MM.1S (cell line): ENCODE measurements around the gene AMOTL1.

Source experiments
- EZH2 ChIP-seq: fragments of 300-600 bp; sonication (generic); optimal IDR thresholded peaks from 2 replicates; pipeline ENCODE3; 2017; ENCODE audit warnings: low read depth, mild to moderate bottlenecking, antibody characterized with exemption, low read length, mixed read lengths
- TF ChIP-seq, protein P1 (sequence below): fragments of 300-600 bp; sonication (generic); IDR thresholded peaks from 2 replicates; pipeline ENCODE4 v1.5.1; 2016; ENCODE audit warnings: antibody characterized with exemption, low read length, mixed read lengths

DNA sequence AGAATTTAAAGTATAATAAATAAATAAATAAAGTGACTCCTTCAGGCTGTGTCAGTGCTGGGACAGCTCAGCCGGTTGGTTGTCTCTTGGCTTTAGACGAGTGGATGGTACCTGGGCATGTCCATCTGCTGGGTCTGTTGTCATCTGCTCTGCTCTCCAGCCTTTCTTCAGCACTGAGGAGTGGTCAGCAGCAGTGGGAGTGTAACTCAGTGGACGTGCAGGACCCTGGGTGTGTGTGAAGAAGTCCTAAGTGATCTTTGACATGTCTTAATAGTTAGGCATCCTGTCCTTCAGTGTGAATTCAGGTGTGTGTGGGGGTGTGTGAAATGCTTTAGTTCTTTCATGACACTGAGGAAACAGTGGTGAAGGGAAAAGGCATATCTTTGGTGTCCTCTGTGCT is 24.3 kb downstream of the AMOTL1 start:
- TF ChIP-seq, protein P1, sequence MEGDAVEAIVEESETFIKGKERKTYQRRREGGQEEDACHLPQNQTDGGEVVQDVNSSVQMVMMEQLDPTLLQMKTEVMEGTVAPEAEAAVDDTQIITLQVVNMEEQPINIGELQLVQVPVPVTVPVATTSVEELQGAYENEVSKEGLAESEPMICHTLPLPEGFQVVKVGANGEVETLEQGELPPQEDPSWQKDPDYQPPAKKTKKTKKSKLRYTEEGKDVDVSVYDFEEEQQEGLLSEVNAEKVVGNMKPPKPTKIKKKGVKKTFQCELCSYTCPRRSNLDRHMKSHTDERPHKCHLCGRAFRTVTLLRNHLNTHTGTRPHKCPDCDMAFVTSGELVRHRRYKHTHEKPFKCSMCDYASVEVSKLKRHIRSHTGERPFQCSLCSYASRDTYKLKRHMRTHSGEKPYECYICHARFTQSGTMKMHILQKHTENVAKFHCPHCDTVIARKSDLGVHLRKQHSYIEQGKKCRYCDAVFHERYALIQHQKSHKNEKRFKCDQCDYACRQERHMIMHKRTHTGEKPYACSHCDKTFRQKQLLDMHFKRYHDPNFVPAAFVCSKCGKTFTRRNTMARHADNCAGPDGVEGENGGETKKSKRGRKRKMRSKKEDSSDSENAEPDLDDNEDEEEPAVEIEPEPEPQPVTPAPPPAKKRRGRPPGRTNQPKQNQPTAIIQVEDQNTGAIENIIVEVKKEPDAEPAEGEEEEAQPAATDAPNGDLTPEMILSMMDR = no peak
- TF ChIP-seq EZH2 = no peak
